SK-N-SH treated with all-trans-retinoic acid at 6 μM for 48 hours (cell line): Measurements from ENCODE around the gene CCDC144A.
"Not testable (repeated sequence)": the region's sequence is repeated elsewhere in the genome, so short reads cannot be mapped to it uniquely, and the experiment has no call there.

Experiments used
- ARNTL ChIP-seq: fragments of 450-650 bp; formaldehyde crosslinking; IDR thresholded peaks from 2 replicates; pipeline ENCODE4 v1.5.0; 2020; ENCODE audit warnings: low read depth, mild to moderate bottlenecking, moderate library complexity, borderline replicate concordance
- ESRRG ChIP-seq: fragments of 250-450 bp; sonication (Bioruptor Pico); IDR thresholded peaks from 2 replicates; pipeline ENCODE4 v1.6.1; 2021; ENCODE audit warnings: mild to moderate bottlenecking
- ISL1 ChIP-seq: fragments of 250-450 bp; sonication (Bioruptor Pico); IDR thresholded peaks from 2 replicates; pipeline ENCODE4 v2.1.2; 2022; ENCODE audit warnings: mild to moderate bottlenecking, moderate library complexity
- OSR1 ChIP-seq: fragments of 250-450 bp; sonication (Bioruptor Pico); IDR thresholded peaks from 2 replicates; pipeline ENCODE4 v1.8.0; 2022; ENCODE audit warnings: moderate library complexity, mild to moderate bottlenecking, inconsistent platforms
- PATZ1 ChIP-seq: fragments of 250-450 bp; sonication (Bioruptor Pico); IDR thresholded peaks from 2 replicates; pipeline ENCODE4 v1.8.0; 2020; ENCODE audit warnings: mild to moderate bottlenecking, moderate library complexity, borderline replicate concordance
- POU6F1 ChIP-seq: fragments of 250-450 bp; sonication (Bioruptor Pico); IDR thresholded peaks from 2 replicates; pipeline ENCODE4 v1.8.0; 2021; ENCODE audit warnings: low read depth, mild to moderate bottlenecking, moderate library complexity, borderline replicate concordance
- RARB ChIP-seq: fragments of 250-450 bp; sonication (Bioruptor Pico); IDR thresholded peaks from 2 replicates; pipeline ENCODE4 v1.8.0; 2021; ENCODE audit warnings: mild to moderate bottlenecking, moderate library complexity
- ZC3H10 ChIP-seq: fragments of 250-450 bp; sonication (Bioruptor Pico); IDR thresholded peaks from 2 replicates; pipeline ENCODE4 v1.5.1; 2021; ENCODE audit warnings: mild to moderate bottlenecking, moderate library complexity
- ZFP3 ChIP-seq: fragments of 250-450 bp; sonication (Bioruptor Pico); IDR thresholded peaks from 2 replicates; pipeline ENCODE4 v1.5.0; 2020; ENCODE audit warnings: mild to moderate bottlenecking, moderate library complexity
- TF ChIP-seq, protein P1 (sequence below): fragments of 250-450 bp; sonication (Bioruptor Pico); IDR thresholded peaks from 2 replicates; pipeline ENCODE4 v1.5.1; 2021; ENCODE audit warnings: mild to moderate bottlenecking, moderate library complexity
- TF ChIP-seq, protein P2 (sequence below): fragments of 250-450 bp; sonication (Bioruptor Pico); IDR thresholded peaks from 2 replicates; pipeline ENCODE4 v1.5.1; 2020; ENCODE audit warnings: low read depth, mild to moderate bottlenecking, moderate library complexity
- TF ChIP-seq, protein P3 (sequence below): fragments of 250-450 bp; sonication (Bioruptor Pico); IDR thresholded peaks from 2 replicates; pipeline ENCODE4 v1.5.0; 2020; ENCODE audit warnings: mild to moderate bottlenecking, moderate library complexity

- TF ChIP-seq, protein P1, sequence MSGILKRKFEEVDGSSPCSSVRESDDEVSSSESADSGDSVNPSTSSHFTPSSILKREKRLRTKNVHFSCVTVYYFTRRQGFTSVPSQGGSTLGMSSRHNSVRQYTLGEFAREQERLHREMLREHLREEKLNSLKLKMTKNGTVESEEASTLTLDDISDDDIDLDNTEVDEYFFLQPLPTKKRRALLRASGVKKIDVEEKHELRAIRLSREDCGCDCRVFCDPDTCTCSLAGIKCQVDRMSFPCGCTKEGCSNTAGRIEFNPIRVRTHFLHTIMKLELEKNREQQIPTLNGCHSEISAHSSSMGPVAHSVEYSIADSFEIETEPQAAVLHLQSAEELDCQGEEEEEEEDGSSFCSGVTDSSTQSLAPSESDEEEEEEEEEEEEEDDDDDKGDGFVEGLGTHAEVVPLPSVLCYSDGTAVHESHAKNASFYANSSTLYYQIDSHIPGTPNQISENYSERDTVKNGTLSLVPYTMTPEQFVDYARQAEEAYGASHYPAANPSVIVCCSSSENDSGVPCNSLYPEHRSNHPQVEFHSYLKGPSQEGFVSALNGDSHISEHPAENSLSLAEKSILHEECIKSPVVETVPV (CRISPR knock-in tag) = not testable (repeated sequence)
- not testable (repeated sequence) for TF ChIP-seq ZFP3 (CRISPR knock-in tag); PATZ1 (CRISPR knock-in tag); ESRRG (CRISPR knock-in tag); OSR1 (CRISPR knock-in tag); ISL1; ARNTL (CRISPR knock-in tag); ZC3H10 (CRISPR knock-in tag); POU6F1 (CRISPR knock-in tag); RARB (CRISPR knock-in tag)
- TF ChIP-seq, protein P2, sequence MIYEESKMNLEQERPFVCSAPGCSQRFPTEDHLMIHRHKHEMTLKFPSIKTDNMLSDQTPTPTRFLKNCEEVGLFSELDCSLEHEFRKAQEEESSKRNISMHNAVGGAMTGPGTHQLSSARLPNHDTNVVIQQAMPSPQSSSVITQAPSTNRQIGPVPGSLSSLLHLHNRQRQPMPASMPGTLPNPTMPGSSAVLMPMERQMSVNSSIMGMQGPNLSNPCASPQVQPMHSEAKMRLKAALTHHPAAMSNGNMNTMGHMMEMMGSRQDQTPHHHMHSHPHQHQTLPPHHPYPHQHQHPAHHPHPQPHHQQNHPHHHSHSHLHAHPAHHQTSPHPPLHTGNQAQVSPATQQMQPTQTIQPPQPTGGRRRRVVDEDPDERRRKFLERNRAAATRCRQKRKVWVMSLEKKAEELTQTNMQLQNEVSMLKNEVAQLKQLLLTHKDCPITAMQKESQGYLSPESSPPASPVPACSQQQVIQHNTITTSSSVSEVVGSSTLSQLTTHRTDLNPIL (CRISPR knock-in tag) = not testable (repeated sequence)
- TF ChIP-seq, protein P3, sequence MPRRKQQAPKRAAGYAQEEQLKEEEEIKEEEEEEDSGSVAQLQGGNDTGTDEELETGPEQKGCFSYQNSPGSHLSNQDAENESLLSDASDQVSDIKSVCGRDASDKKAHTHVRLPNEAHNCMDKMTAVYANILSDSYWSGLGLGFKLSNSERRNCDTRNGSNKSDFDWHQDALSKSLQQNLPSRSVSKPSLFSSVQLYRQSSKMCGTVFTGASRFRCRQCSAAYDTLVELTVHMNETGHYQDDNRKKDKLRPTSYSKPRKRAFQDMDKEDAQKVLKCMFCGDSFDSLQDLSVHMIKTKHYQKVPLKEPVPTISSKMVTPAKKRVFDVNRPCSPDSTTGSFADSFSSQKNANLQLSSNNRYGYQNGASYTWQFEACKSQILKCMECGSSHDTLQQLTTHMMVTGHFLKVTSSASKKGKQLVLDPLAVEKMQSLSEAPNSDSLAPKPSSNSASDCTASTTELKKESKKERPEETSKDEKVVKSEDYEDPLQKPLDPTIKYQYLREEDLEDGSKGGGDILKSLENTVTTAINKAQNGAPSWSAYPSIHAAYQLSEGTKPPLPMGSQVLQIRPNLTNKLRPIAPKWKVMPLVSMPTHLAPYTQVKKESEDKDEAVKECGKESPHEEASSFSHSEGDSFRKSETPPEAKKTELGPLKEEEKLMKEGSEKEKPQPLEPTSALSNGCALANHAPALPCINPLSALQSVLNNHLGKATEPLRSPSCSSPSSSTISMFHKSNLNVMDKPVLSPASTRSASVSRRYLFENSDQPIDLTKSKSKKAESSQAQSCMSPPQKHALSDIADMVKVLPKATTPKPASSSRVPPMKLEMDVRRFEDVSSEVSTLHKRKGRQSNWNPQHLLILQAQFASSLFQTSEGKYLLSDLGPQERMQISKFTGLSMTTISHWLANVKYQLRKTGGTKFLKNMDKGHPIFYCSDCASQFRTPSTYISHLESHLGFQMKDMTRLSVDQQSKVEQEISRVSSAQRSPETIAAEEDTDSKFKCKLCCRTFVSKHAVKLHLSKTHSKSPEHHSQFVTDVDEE (CRISPR knock-in tag) = not testable (repeated sequence)
Observed at GRCh38 chr17:16690447-16690846, 406 bp downstream of the CCDC144A start.
